Stimulated activated naive CD8-positive, alpha-beta T cell treated with anti-CD3 and anti-CD28 coated beads, Interleukin-15, amount 100 ng/mL, for 72 hours (primary cell): ENCODE results near the gene RALGPS1.
A peak's percentile ranks its signal among the peaks of the same experiment; 100 is the strongest.

Experiments
- ATAC-seq: fragments of 150-1000 bp; cut with Tn5 transposase; 2 replicates; pipeline ENCODE4 v1.10.0; 2021; ENCODE audit warnings: mild to moderate bottlenecking, moderate library complexity
- DNase-seq, 2 donors: peaks; one replicate each; pipeline ENCODE4 v3.0.0; 2021 to 2022
- H3K27ac Mint-ChIP-seq, 2 donors: one replicate each; pipeline ENCODE4 v1.8.0; 2022; ENCODE audit warnings: mild to moderate bottlenecking in 2 of 2, mixed read lengths in 2 of 2, moderate library complexity in 2 of 2
- H3K27me3 Mint-ChIP-seq: one replicate; pipeline ENCODE4 v1.8.0; 2022; ENCODE audit warnings: mixed read lengths
- H3K4me1 Mint-ChIP-seq: one replicate; pipeline ENCODE4 v1.8.0; 2022; ENCODE audit warnings: mild to moderate bottlenecking, mixed read lengths
- H3K4me3 Mint-ChIP-seq, 2 donors: one replicate each; pipeline ENCODE4 v1.8.0; 2022; ENCODE audit warnings: mild to moderate bottlenecking in 2 of 2, mixed read lengths in 2 of 2, moderate library complexity in 1 of 2
- H3K9me3 Mint-ChIP-seq, 2 donors: one replicate each; pipeline ENCODE4 v1.8.0; 2022; ENCODE audit warnings: mixed read lengths in 2 of 2

The RALGPS1 gene

DNA sequence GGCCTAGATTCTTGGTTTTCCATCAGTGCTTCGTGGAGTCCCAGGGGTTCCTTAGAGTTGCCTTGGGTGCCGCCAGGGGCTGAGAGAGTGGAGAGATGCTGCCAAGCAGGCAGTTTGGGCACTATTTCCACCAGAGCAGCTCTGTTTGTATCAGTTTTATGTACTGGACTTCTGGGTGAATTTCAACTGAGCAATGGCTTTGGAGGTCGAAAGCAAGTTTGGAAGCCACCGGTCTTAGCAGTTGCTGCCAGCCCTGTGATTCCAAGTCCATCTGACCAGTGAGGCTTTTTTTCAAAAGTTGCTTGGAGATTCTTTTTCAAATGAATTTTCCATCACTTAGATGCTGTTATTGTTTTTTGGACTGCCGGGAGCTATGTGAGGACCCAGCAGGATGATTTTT lies 139.4 kb downstream of the RALGPS1 start:
- ATAC-seq (no peak), DNase-seq (no peak)
- peak overlapping the region in 1 of 2 donors; percentile 12 for H3K27ac Mint-ChIP-seq
- peaks cover 17% of the 10 kb centered on the region for H3K4me1 Mint-ChIP-seq
- no peaks in the 10 kb centered on the region for H3K27me3 Mint-ChIP-seq
- no peak overlapping the region for H3K4me3 Mint-ChIP-seq
- H3K9me3 Mint-ChIP-seq, result no peaks in the 10 kb centered on the region

DNA sequence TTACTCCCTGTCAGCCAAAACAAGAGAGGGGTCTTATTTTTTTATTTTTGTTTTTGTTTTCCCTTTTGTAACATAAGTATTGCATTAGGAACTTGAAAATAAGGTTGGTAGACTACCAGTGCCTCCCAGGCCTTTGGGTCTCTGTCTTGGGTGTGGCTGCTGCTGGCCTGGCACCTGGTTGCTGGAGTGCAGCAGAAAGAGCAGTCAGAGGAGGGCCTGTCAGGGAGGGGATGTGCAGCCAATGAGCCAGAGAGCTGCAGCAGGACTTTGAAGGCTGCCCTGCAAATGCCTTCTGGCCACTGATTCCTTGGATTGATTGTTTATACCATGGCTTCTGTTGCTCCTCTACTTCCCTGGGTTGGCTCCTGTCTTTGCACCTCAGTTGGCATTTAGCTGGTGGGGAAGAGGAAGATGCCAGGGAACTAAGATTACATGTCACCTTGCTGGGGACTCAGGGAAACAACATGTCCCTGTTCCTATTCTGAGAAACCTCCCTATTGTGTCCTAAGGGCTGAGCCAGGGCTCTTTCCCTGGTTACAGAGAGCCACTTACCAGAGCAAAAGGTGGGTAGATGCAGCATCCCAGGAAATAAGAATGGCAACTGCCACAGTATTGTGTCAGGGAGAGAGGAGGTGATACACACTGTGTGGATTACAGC lies 141.3 kb downstream of the RALGPS1 start:
- peaks cover 5% of the 10 kb centered on the region for H3K4me1 Mint-ChIP-seq
- no peak overlapping the region for H3K4me3 Mint-ChIP-seq
- ATAC-seq, result no peak
- no peak overlapping the region for H3K27ac Mint-ChIP-seq
- no peaks in the 10 kb centered on the region for H3K27me3 Mint-ChIP-seq
- no peak for DNase-seq
- no peaks in the 10 kb centered on the region for H3K9me3 Mint-ChIP-seq

DNA sequence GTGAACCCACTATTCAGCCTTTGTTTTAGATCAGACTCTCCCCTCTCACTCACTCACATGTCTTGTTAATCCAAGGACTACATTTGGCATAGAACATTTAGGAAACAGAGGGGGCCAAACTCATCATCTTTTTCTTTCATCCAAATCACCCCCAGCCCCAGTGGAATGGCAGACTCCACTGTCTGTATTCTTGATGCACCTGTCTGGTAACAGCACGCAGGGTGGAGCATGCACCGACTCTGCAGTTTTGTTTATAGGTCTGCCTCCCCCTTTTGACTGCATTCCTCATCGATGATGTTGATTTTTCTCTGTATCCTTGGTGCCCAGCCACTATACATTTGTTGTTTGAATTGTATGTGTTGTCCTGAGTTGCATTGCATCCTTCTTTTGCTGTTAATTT lies 141.9 kb downstream of the RALGPS1 start:
- Mint-ChIP-seq H3K27me3 (no peaks in the 10 kb centered on the region), H3K4me1 (peaks cover 4% of the 10 kb centered on the region), H3K27ac (no peak overlapping the region), H3K9me3 (no peaks in the 10 kb centered on the region), H3K4me3 (no peak overlapping the region)
- DNase-seq (no peak), ATAC-seq (no peak)

DNA sequence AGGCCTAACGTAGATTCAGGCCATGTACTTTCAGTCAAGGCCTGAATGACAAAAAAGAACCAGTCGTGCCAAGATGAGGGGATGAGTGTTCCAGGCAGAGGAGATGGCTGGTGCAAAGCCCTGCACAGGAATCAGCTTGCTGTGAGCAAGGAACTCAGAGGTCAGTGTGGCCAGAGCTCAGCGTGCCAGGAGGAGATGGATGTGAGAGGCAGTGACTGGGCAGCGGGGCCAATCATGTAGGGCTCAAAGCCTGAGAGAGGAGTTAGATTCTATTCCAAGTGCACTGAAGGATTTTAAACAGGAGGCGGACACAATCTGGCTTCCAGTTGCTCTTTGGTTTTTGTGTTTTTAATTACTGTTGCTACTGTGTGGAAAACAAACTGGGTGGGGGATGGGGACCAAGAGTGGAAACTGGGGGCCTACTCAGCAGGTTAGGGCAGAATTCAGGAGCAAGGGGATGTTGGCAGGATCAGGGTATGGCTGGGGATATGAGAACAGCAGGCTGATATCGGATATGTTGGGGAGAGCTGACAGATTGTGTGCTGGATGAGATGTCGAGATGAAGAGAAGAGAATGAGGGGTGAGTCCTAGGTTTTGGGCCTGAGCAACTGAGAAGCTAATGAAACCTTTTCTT lies 143.5 kb downstream of the RALGPS1 start:
- Mint-ChIP-seq H3K9me3 (no peaks in the 10 kb centered on the region), H3K4me1 (peaks cover 4% of the 10 kb centered on the region), H3K4me3 (no peak overlapping the region), H3K27ac (peak overlapping the region; percentile 2 to 82), H3K27me3 (no peaks in the 10 kb centered on the region)
- no peak for ATAC-seq
- no peak for DNase-seq

DNA sequence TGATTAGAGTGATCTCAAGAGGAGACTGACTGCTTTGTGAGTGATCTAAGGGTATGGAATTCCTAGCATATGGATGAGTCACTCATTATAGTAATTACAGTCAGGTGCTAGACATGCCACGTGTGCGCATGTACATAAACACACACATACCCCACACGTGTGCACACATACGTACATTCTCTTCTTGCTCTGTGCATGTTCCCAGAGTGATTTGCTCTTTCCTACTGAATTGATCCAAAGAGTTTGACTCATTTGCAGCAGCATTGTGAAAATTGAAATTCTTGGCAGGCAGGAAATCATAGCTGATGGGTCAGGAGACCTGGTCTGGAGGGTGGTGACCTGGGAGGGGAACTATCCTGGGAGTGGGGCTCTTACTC lies 144.1 kb downstream of the RALGPS1 start:
- Mint-ChIP-seq H3K4me1 (peaks cover 4% of the 10 kb centered on the region), H3K27ac (no peak overlapping the region), H3K4me3 (no peak overlapping the region), H3K9me3 (no peaks in the 10 kb centered on the region), H3K27me3 (no peaks in the 10 kb centered on the region)
- DNase-seq, result no peak
- ATAC-seq, result no peak

DNA sequence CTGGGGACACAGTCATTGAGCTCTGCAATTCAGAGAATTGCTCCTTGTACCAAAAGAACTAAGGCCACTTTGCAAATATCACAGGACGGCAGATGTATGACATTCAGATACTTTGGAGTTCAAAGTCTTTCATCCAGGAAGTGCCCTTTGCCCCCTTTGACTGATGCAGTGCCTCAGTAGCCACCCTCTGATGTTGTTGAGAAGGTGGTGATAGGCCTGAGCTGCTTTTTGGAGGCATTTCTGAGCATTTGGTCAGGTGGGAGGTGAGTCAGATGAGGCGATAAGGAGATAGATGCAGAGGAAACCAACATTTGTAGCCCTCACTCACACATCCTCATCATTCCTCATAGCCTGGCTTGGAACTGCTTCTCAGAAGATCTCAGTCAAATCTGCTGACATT lies 144.4 kb downstream of the RALGPS1 start:
- ATAC-seq (peak; percentile 46), DNase-seq (no peak)
- Mint-ChIP-seq H3K27ac (no peak overlapping the region), H3K27me3 (no peaks in the 10 kb centered on the region), H3K9me3 (no peaks in the 10 kb centered on the region), H3K4me1 (peaks cover 4% of the 10 kb centered on the region), H3K4me3 (no peak overlapping the region)

DNA sequence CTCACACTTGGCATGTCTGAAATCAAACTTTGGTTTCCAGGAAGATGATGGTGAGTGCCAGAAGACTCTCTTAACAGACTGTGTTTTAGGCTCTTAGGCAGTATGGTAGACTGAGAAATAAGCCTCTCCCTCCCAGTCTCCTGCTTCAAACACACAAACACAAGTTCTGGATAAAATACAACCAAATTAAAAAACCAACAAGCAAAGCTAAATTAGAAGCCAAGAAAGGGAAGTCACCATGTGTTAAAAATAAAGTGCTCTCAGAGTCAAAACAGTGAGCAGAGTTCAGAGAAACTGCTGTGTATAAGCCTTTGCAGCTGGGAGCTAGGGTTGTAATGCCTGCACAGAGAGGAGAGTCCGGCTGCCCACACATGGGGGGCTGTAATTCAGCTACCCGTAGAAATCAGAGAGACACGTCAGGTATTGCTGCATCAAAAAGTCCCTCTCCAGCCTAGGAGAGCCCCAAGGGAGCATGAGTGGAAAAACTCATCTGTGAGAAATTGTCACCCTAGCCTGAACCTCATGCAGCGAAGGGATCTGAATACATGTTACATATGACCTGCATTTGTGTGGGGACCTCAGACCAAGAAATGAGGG lies 145.3 kb downstream of the RALGPS1 start:
- peak overlapping the region in 1 of 2 donors; percentile 28 for H3K27ac Mint-ChIP-seq
- H3K9me3 Mint-ChIP-seq, result no peaks in the 10 kb centered on the region
- no peak for ATAC-seq
- no peak for DNase-seq
- no peaks in the 10 kb centered on the region for H3K27me3 Mint-ChIP-seq
- H3K4me3 Mint-ChIP-seq, result no peak overlapping the region
- peaks cover 4% of the 10 kb centered on the region for H3K4me1 Mint-ChIP-seq

DNA sequence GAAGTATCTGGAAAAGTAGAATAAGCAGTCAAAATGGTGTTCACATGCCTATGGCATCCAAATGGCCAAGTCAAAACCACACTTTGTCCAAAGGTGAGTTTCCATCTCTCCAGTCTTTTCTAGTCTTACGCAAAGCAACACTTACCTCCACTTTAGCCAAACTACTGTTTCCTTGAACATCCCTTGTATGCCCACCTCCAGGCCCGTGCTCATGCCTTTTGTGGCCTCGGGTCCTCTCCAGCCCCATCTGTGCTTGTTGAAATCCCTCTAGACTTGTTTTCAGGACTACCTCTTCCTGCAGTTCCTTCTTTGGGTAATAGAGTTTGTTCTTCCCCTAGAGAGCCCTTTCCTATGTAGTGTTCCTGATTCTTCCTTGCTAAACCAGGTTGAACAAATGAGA lies 146.8 kb downstream of the RALGPS1 start:
- H3K4me3 Mint-ChIP-seq, result no peak overlapping the region
- H3K27me3 Mint-ChIP-seq, result no peaks in the 10 kb centered on the region
- peaks cover 4% of the 10 kb centered on the region for H3K4me1 Mint-ChIP-seq
- ATAC-seq, result no peak
- no peak for DNase-seq
- no peaks in the 10 kb centered on the region for H3K9me3 Mint-ChIP-seq
- H3K27ac Mint-ChIP-seq, result no peak overlapping the region

DNA sequence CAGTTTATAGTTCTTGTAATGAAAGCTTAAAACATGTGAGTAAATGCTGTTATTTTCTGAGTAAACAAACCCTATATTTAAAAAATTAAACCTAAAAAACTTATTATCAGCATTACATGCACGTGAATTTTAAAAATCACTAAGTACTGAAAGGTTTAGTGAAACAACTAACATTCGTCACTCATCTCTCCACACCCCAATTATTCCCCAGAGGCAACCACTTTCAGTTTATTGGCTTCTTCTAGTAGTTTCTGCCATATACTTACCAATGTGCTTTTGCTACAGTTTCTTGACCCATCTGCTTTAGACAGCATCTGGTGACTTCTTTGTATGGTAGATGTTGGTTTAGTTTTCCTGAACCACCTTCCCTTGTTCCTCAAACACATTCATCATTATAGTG lies 149.8 kb downstream of the RALGPS1 start:
- H3K4me3 Mint-ChIP-seq, result no peak overlapping the region
- no peak for ATAC-seq
- H3K27ac Mint-ChIP-seq, result no peak overlapping the region
- H3K27me3 Mint-ChIP-seq, result no peaks in the 10 kb centered on the region
- no peaks in the 10 kb centered on the region for H3K9me3 Mint-ChIP-seq
- no peaks in the 10 kb centered on the region for H3K4me1 Mint-ChIP-seq
- DNase-seq, result no peak

DNA sequence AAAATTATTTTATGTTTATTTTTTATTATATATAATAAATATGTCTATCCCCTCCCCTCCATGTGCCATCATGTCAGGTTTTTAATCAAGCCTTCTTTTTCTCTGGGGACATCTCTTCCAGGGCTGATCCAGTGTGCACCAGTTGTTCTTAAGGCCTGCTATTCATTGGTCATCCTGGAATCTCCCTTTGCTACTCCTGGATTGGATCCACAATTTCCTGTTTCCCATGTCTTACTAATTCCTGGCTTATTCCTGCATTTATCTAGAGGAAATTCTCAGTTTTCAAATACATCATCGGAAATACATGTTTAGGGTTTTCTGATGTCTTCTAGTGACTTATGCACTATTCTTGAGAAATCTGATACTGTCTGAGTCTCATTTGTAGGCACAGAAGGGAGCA lies 151.0 kb downstream of the RALGPS1 start:
- Mint-ChIP-seq H3K27ac (peak overlapping the region; percentile 10 to 31), H3K4me1 (no peaks in the 10 kb centered on the region), H3K4me3 (no peak overlapping the region), H3K27me3 (no peaks in the 10 kb centered on the region), H3K9me3 (no peaks in the 10 kb centered on the region)
- no peak for DNase-seq
- no peak for ATAC-seq

DNA sequence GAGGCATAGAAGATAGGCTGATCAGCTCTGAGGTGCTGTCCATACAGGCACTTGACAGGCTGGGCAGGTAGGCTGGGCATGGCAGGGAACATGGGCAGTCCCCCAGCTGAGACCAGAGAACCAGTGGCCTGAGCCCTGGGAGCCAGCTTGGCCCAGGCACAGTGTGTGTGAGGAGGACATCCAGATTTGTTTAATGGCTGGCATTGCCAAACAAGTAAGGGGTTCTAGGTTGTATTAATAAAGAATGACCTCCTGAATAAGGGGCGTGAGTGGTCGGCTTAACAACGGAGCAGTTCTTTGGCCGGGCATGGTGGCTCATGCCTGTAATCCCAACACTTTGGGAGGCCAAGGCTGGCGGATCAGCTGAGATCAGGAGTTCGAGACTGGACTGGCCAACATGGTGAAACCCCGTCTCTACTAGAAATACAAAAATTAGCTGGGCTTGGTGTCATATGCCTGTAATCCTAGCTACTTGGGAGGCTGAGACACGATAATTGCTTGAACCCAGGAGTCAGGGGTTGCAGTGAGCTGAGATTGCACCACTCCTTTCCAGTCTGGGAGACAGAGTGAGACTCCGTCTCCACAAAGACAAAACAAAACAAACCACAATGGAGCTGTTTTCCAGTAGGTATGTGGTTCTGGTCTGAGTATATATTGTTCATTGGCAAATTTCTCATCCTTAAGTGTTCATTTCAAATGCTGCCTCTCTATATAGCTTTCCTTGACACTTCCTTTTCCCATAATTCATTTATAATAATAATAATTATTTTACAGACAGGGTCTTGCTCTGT lies 151.7 kb downstream of the RALGPS1 start:
- Mint-ChIP-seq H3K27ac (peak overlapping the region in 1 of 2 donors; percentile 31), H3K27me3 (no peaks in the 10 kb centered on the region), H3K4me3 (no peak overlapping the region), H3K9me3 (no peaks in the 10 kb centered on the region), H3K4me1 (no peaks in the 10 kb centered on the region)
- DNase-seq, result no peak
- no peak for ATAC-seq

DNA sequence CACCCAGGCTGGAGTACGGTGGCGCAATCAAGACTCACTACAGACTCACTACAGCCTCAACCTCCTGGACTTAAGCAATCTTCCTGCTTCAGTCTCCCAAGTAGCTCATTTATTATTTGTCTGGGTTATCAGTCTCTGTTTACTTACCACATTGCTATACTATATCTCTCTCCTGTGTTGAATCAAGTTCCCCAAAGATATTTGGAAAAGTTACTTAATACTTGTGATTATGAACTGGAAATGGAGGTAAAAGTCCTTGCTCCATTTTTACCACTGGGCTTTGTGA lies 152.2 kb downstream of the RALGPS1 start:
- ATAC-seq (no peak), DNase-seq (no peak)
- Mint-ChIP-seq H3K4me1 (no peaks in the 10 kb centered on the region), H3K27ac (no peak overlapping the region), H3K9me3 (peaks cover 3 to 4% of the 10 kb centered on the region in 2 donors), H3K4me3 (no peak overlapping the region), H3K27me3 (no peaks in the 10 kb centered on the region)

DNA sequence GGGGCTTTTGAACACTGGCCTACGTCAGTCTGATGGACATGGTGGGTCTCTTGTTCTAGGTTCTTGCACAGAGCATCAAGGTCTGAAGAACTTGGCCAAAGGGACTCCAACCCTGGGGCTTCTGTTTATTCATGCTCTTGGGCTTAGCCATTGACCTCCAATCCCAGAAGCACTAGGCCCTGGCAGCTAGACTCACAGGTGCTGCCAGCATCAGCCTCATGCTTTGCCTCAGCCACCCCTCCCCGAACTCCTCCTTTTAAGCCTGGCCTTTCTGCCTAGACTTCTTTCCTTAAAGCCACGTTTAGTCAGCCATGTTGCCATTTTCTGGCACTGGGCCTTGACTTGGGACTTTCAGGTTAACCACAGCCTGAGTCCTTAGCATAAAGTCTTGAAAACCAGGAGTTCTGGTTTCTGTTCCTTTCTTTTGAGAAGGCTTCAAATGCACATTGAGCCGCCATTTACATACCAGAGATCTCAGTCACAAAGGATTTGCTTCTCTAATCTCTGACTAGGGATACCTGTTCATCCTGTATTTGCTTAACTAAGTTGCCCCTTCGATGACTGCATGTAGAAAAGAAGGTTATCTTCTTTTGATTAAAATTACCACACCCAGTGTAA lies 153.1 kb downstream of the RALGPS1 start:
- H3K27me3 Mint-ChIP-seq, result no peaks in the 10 kb centered on the region
- H3K27ac Mint-ChIP-seq, result no peak overlapping the region
- H3K9me3 Mint-ChIP-seq, result peaks cover 9 to 11% of the 10 kb centered on the region in 2 donors
- H3K4me1 Mint-ChIP-seq, result no peaks in the 10 kb centered on the region
- no peak overlapping the region for H3K4me3 Mint-ChIP-seq
- no peak for ATAC-seq
- no peak for DNase-seq

DNA sequence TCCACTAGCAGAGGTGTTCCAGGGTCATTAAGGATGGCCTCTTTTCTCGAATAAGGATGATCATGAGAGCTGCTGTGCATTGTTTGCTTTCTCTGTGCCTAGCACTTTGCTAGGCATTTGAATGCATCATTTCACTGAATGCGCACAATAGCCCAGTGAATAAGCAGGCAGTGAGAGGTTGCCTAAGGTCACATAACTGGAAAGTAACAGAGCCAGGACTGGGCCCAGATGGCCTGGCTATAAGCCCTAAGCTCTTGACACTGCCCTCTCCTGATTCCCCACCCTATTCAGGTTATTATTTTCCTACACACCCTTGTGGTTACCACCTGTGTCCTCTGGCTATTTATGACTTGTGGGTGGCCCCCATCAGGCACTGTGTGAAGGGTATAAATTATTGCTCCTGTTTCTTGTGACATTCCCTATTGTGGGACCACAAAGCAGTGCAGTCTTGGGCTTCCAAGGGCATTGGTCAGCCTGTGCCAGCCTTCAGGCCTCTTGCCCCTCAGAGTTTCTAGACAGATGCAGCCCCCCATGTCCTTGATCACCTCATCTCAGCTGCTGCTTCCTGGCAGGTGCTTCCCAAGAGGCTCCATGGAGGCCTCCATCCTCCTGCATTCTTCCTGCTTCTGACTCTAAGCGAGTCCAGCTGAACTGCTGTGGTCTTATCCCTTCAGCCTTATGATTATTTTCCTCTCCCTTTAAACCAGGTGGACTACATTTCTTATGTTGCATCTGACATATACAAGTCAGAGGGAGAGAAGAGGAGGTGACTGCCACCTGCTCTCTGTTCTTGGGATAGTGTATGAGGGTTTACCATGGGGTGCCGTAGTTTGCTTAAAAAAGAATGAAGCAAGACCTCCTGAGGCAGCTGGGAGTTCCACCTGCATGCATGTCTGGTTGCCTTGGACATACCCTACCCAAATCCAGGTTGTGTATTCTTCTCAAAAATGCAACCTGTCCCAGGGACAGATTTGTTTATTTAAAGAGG lies 160.3 kb downstream of the RALGPS1 start:
- Mint-ChIP-seq H3K27ac (no peak overlapping the region), H3K4me1 (no peaks in the 10 kb centered on the region), H3K9me3 (peaks cover 9 to 11% of the 10 kb centered on the region in 2 donors), H3K27me3 (peaks cover 8% of the 10 kb centered on the region), H3K4me3 (no peak overlapping the region)
- no peak for DNase-seq
- ATAC-seq, result no peak
